H9 (cell line): ENCODE measurements around the gene SLC38A11. TPM values are rescaled to one million over a fixed set of nuclear protein-coding genes. Genes with fewer than 3 reads are reported as not detected.

Experiments
- DNase-seq: peaks from one replicate; pipeline ENCODE4 v3.0.0-alpha.2; 2017
- H2AFZ ChIP-seq: one replicate; pipeline ENCODE4 v1.6.1; 2013; ENCODE audit warnings: mild to moderate bottlenecking, low read length, control low read depth, moderate library complexity
- H2AK5ac ChIP-seq: 2 replicates; pipeline ENCODE4 v1.6.1; 2013; ENCODE audit warnings: low read length, control low read depth, mixed read lengths; ENCODE audit not compliant: insufficient read length
- H2BK120ac ChIP-seq: one replicate; pipeline ENCODE4 v1.6.1; 2013; ENCODE audit warnings: low read depth, mild to moderate bottlenecking, low read length, control low read depth, inconsistent platforms; ENCODE audit not compliant: poor library complexity, severe bottlenecking
- H2BK12ac ChIP-seq: 2 replicates; pipeline ENCODE4 v1.6.1; 2013; ENCODE audit warnings: low read length, control low read depth, mixed read lengths, low read depth; ENCODE audit not compliant: insufficient read length
- H2BK15ac ChIP-seq: 2 replicates; pipeline ENCODE4 v1.6.1; 2013; ENCODE audit warnings: low read depth, low read length, control low read depth
- H2BK20ac ChIP-seq: one replicate; pipeline ENCODE4 v1.6.1; 2013; ENCODE audit warnings: low read depth, mild to moderate bottlenecking, low read length, control low read depth, inconsistent platforms; ENCODE audit not compliant: poor library complexity, severe bottlenecking
- H2BK5ac ChIP-seq: 2 replicates; pipeline ENCODE4 v1.6.1; 2013; ENCODE audit warnings: low read length, control low read depth, mixed read lengths; ENCODE audit not compliant: insufficient read length
- H3K14ac ChIP-seq: 2 replicates; pipeline ENCODE4 v1.6.1; 2013; ENCODE audit warnings: low read length, control low read depth; ENCODE audit not compliant: insufficient read depth
- H3K18ac ChIP-seq: 2 replicates; pipeline ENCODE4 v1.6.1; 2013; ENCODE audit warnings: low read depth, mild to moderate bottlenecking, mixed read lengths, low read length, control low read depth; ENCODE audit not compliant: insufficient read length
- H3K23ac ChIP-seq: 2 replicates; pipeline ENCODE4 v1.6.1; 2013; ENCODE audit warnings: low read length, control low read depth, mixed read lengths, low read depth; ENCODE audit not compliant: insufficient read length
- H3K23me2 ChIP-seq: 2 replicates; pipeline ENCODE4 v1.6.1; 2013; ENCODE audit warnings: low read depth, mild to moderate bottlenecking, mixed read lengths, low read length, control low read depth; ENCODE audit not compliant: insufficient read length, poor library complexity, severe bottlenecking
- H3K27ac ChIP-seq: 2 replicates; pipeline ENCODE4 v1.5.1; 2013; ENCODE audit warnings: low read length, control low read depth, mixed read lengths, low read depth; ENCODE audit not compliant: insufficient read length
- H3K27me3 ChIP-seq: 2 replicates; pipeline ENCODE4 v1.6.1; 2013; ENCODE audit warnings: low read length, control low read depth, inconsistent platforms; ENCODE audit not compliant: insufficient read depth
- H3K4ac ChIP-seq: 2 replicates; pipeline ENCODE4 v1.6.1; 2013; ENCODE audit warnings: low read depth, mild to moderate bottlenecking, control low read depth, inconsistent platforms, low read length, moderate library complexity
- H3K4me1 ChIP-seq: 2 replicates; pipeline ENCODE4 v1.6.1; 2013; ENCODE audit warnings: low read length, control low read depth, inconsistent platforms; ENCODE audit not compliant: insufficient read depth
- H3K4me2 ChIP-seq: 2 replicates; pipeline ENCODE4 v1.6.1; 2013; ENCODE audit warnings: low read length, control low read depth, mixed read lengths; ENCODE audit not compliant: insufficient read length, insufficient read depth
- H3K56ac ChIP-seq: 2 replicates; pipeline ENCODE4 v1.6.1; 2013; ENCODE audit warnings: low read depth, mild to moderate bottlenecking, mixed read lengths, low read length, control low read depth; ENCODE audit not compliant: insufficient read length
- H3K79me1 ChIP-seq: 2 replicates; pipeline ENCODE4 v1.6.1; 2013; ENCODE audit warnings: low read depth, mild to moderate bottlenecking, moderate library complexity, low read length, control low read depth, inconsistent platforms; ENCODE audit not compliant: insufficient read depth, poor library complexity, severe bottlenecking
- H3K79me2 ChIP-seq: 2 replicates; pipeline ENCODE4 v1.6.1; 2013; ENCODE audit warnings: low read length, control low read depth, inconsistent platforms; ENCODE audit not compliant: insufficient read depth
- H3K9ac ChIP-seq: 2 replicates; pipeline ENCODE4 v1.6.1; 2013; ENCODE audit warnings: low read length, control low read depth, mixed read lengths; ENCODE audit not compliant: insufficient read length; ENCODE audit errors: extremely low read depth
- H3K9me3 ChIP-seq: one replicate; pipeline ENCODE4 v1.6.1; 2013; ENCODE audit warnings: low read depth, low read length, inconsistent platforms; ENCODE audit not compliant: control insufficient read depth
- H3T11ph ChIP-seq: one replicate; pipeline ENCODE4 v1.6.1; 2013; ENCODE audit warnings: mild to moderate bottlenecking, low read length, control low read depth, inconsistent platforms
- H4K20me1 ChIP-seq: one replicate; pipeline ENCODE4 v1.6.1; 2013; ENCODE audit not compliant: control insufficient read depth, insufficient read length, insufficient read depth
- H4K5ac ChIP-seq: 2 replicates; pipeline ENCODE4 v1.6.1; 2013; ENCODE audit warnings: low read depth, mild to moderate bottlenecking, mixed read lengths, low read length, control low read depth; ENCODE audit not compliant: insufficient read length
- H4K8ac ChIP-seq: replicated peaks from 2 replicates; pipeline ENCODE4 v1.6.1; 2013; ENCODE audit warnings: low read length, control low read depth, mixed read lengths, low read depth; ENCODE audit not compliant: insufficient read length
- H4K91ac ChIP-seq: 2 replicates; pipeline ENCODE4 v1.6.1; 2013; ENCODE audit warnings: low read depth, mild to moderate bottlenecking, moderate library complexity, mixed read lengths, low read length, control low read depth; ENCODE audit not compliant: insufficient read length
- H3K27ac Mint-ChIP-seq, 3 experiments: 2 replicates in 2 of 3; 3 replicates in 1 of 3; pipeline ENCODE4 v1.8.0; 2020 to 2021; ENCODE audit warnings: mixed read lengths in 3 of 3, mild to moderate bottlenecking in 1 of 3, moderate library complexity in 1 of 3
- H3K27me3 Mint-ChIP-seq: 2 replicates; pipeline ENCODE4 v1.8.0; 2021; ENCODE audit warnings: low read depth, mild to moderate bottlenecking, moderate library complexity, mixed read lengths
- H3K36me3 Mint-ChIP-seq, 3 experiments: 2 replicates in 2 of 3; 3 replicates in 1 of 3; pipeline ENCODE4 v1.8.0; 2020 to 2021; ENCODE audit warnings: low read depth in 3 of 3, mixed read lengths in 3 of 3; ENCODE audit not compliant: insufficient read depth in 1 of 3
- H3K4me1 Mint-ChIP-seq, 2 experiments: 2 replicates each; pipeline ENCODE4 v1.8.0; 2020; ENCODE audit warnings: mixed read lengths in 2 of 2
- H3K4me3 Mint-ChIP-seq, 2 experiments: 2 replicates in 1 of 2; 3 replicates in 1 of 2; pipeline ENCODE4 v1.8.0; 2020 to 2021; ENCODE audit warnings: mild to moderate bottlenecking in 2 of 2, mixed read lengths in 2 of 2, moderate library complexity in 1 of 2
- H3K9me3 Mint-ChIP-seq, 2 experiments: 2 replicates in 1 of 2; 3 replicates in 1 of 2; pipeline ENCODE4 v1.8.0; 2020; ENCODE audit warnings: mild to moderate bottlenecking in 2 of 2, mixed read lengths in 2 of 2, moderate library complexity in 1 of 2
- CTCF ChIP-seq: fragments of 200-600 bp; sonication (generic); conservative IDR thresholded peaks from 3 replicates; pipeline ENCODE4 v1.8.0; 2021; ENCODE audit warnings: antibody characterized with exemption, mild to moderate bottlenecking
- WGBS: extraction: QIAGEN DNeasy Blood & Tissue Kit; methylation state at CpG from one replicate; pipeline ENCODE4 v1.1.7; 2013; ENCODE audit warnings: missing lambda C conversion rate, low lambda C conversion rate, mixed read lengths; ENCODE audit not compliant: insufficient read length; ENCODE audit errors: extremely low coverage; 5-methylcytosine and 5-hydroxymethylcytosine counted together
- total RNA-seq: library from RNA; stranded (reverse); gene quantifications from 2 replicates; pipeline ENCODE4 v1.2.1, GENCODE V29; 2021

Gene SLC38A11
- total RNA-seq, 1 experiment from 2014 or later, result not detected

GRCh38 chr2:164910101-164910899 is 45.0 kb downstream of the SLC38A11 start:
- Histone ChIP-seq H3K4me2 (no peak overlapping the region), H2BK20ac (no peak overlapping the region), H3K4me1 (peaks cover 5% of the 10 kb centered on the region; the same call in 1 of the 2 replicates), H3K14ac (no peak overlapping the region), H3K56ac (no peak overlapping the region), H3K79me1 (no peaks in the 10 kb centered on the region), H3K79me2 (no peaks in the 10 kb centered on the region), H2BK5ac (no peak overlapping the region), H2BK15ac (no peak overlapping the region), H3K9me3 (no peaks in the 10 kb centered on the region), H3T11ph (no peak overlapping the region), H3K18ac (no peak overlapping the region), H2AFZ (no peak overlapping the region), H3K27ac (no peak overlapping the region), H4K20me1 (no peaks in the 10 kb centered on the region), H2AK5ac (no peak overlapping the region), H2BK12ac (no peak overlapping the region), H4K91ac (no peak overlapping the region), H3K23ac (no peak overlapping the region), H3K23me2 (no peaks in the 10 kb centered on the region), H4K5ac (no peak overlapping the region), H3K9ac (no peak overlapping the region), H3K4ac (no peak overlapping the region), H4K8ac (no peak overlapping the region), H2BK120ac (no peak overlapping the region), H3K27me3 (no peaks in the 10 kb centered on the region)
- no peaks in the 10 kb centered on the region for H3K9me3 Mint-ChIP-seq
- no peaks in the 10 kb centered on the region for H3K36me3 Mint-ChIP-seq
- DNase-seq, result no peak
- peak overlapping the region in 1 of 3 experiments; percentile 62; a peak in 1 of 7 replicates for H3K27ac Mint-ChIP-seq
- no peak overlapping the region for H3K4me3 Mint-ChIP-seq
- no peak for TF ChIP-seq CTCF
- H3K4me1 Mint-ChIP-seq, result peaks cover 38 to 45% of the 10 kb centered on the region in 2 experiments
- no CpG with 5 or more reads among the region's 6 CpGs for WGBS
- no peaks in the 10 kb centered on the region for H3K27me3 Mint-ChIP-seq
